Omental fat pad (tissue), 4 donors: ENCODE results near the gene RPUSD3. TPM values are rescaled to one million over a fixed set of nuclear protein-coding genes. Genes with fewer than 3 reads are reported as not detected.
"Not testable (repeated sequence)": the region's sequence is repeated elsewhere in the genome, so short reads cannot be mapped to it uniquely, and the experiment has no call there.

ENCODE experiments used
- ATAC-seq: fragments of 150-250 bp; one replicate; pipeline ENCODE4 v1.9.1; 2016; ENCODE audit warnings: mild to moderate bottlenecking, moderate library complexity; ENCODE audit not compliant: low FRiP score
- DNase-seq: peaks from one replicate; pipeline ENCODE4 v3.0.0-alpha.2; 2019; ENCODE audit warnings: low spot score
- CTCF ChIP-seq, 3 donors: fragments of 450-650 bp; IDR thresholded peaks; one replicate each; pipeline ENCODE4 v1.5.1; 2016 to 2017; ENCODE audit warnings: antibody characterized with exemption in 3 of 3, mild to moderate bottlenecking in 3 of 3, moderate library complexity in 2 of 3
- total RNA-seq, 4 donors: library from RNA; depleted of rRNA; stranded (reverse); fragments of >200 nt; gene quantifications; one replicate each; pipeline ENCODE4 v1.1.0, GENCODE V29; 2016

RPUSD3 gene
- total RNA-seq, 4 donors from 2014 or later: 18.4 to 44.9 (median 35.4) TPM

- no peak for TF ChIP-seq CTCF (IDR thresholded peaks at IDR 0.05)
These were observed 33.2 kb upstream of the RPUSD3 start for GRCh38 chr3:9876991-9877390.

GRCh38 chr3:9876255-9876654 lies 32.4 kb upstream of the RPUSD3 start:
- not testable (repeated sequence) for ATAC-seq, DNase-seq

More at GRCh38 chr3:9876991-9877390, 33.2 kb upstream of the RPUSD3 start:
- ATAC-seq (no peak), DNase-seq (no peak)

- no peak for TF ChIP-seq CTCF (IDR thresholded peaks at IDR 0.05)
- no peak for DNase-seq
- no peak for ATAC-seq
These were observed 31.6 kb upstream of the RPUSD3 start for GRCh38 chr3:9875448-9875847.

GRCh38 chr3:9872067-9872466 lies 28.3 kb upstream of the RPUSD3 start:
- ATAC-seq, DNase-seq: not testable (repeated sequence)

- no peak for ATAC-seq
- DNase-seq: no peak
- TF ChIP-seq CTCF (IDR thresholded peaks at IDR 0.05): no peak
These were observed 27.2 kb upstream of the RPUSD3 start for GRCh38 chr3:9870978-9871377.

- DNase-seq (no peak), ATAC-seq (no peak)
- no peak for TF ChIP-seq CTCF (IDR thresholded peaks at IDR 0.05)
These were observed 26.1 kb upstream of the RPUSD3 start for GRCh38 chr3:9869955-9870354.

- DNase-seq (no peak), ATAC-seq (no peak)
- TF ChIP-seq CTCF (IDR thresholded peaks at IDR 0.05): no peak
These were observed 23.3 kb upstream of the RPUSD3 start for GRCh38 chr3:9867106-9867505.

GRCh38 chr3:9866639-9867038 lies 22.8 kb upstream of the RPUSD3 start:
- ATAC-seq (peak; percentile 67), DNase-seq (peak; percentile 43)
- no peak for TF ChIP-seq CTCF (IDR thresholded peaks at IDR 0.05)

GRCh38 chr3:9865125-9865637 lies 21.4 kb upstream of the RPUSD3 start:
- not testable (repeated sequence) for DNase-seq, ATAC-seq
